ENCODE data around the gene TCP10L.
"Not testable (repeated sequence)": the region's sequence is repeated elsewhere in the genome, so short reads cannot be mapped to it uniquely, and the experiment has no call there.

TCP10L gene

GRCh38 chr21:32585970-32586369 is 647 bp upstream of the TCP10L start:
- no peak for DNase-seq

- DNase-seq = no peak
Observed at GRCh38 chr21:32584472-32584871, 851 bp downstream of the TCP10L start.

DNA sequence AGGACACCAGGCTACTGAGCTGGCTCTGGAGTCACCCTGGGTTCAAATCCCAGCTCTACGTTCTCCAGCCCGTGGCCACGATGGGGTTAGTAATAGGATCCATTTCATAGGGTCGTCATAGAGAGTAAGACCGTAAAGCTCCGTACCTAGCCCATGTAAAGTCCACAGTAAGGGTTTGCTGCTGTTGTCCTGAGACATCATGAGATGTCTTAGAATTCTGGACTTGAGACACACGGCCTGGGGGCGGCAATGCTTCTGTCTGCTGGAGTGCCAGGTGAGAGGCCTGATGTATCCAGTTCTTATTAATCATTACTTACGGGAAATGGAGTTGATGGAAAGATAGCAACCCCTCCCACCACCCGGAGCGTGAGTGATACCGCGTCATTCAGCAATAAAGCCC is 3.6 kb downstream of the TCP10L start:
- DNase-seq = no peak

DNA sequence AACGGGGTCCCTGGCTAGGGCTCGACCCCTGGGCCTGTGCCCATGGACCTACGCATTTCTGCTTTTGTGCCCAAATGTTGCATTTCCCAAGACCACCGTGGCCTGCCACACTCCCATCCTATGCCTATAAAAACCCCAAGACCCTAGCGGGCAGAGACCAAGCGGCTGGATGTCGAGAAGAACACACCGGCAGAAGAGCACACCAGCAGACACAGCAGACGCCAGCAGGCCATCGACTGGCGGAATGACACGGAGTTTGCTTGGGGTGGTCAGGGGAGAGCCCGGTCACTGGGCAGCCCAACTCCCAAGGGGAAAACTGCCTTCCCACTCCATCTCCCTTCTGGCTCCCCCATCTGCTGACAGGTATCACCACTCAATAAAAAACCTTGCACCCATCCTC is 4.4 kb downstream of the TCP10L start:
- no peak for DNase-seq

- DNase-seq = peak; percentile 1
Observed at GRCh38 chr21:32578107-32578691, 7.1 kb downstream of the TCP10L start.

- DNase-seq = no peak
Observed at GRCh38 chr21:32576011-32576410, 9.3 kb downstream of the TCP10L start.

GRCh38 chr21:32574946-32575925 is 10.1 kb downstream of the TCP10L start:
- DNase-seq = no peak

DNA sequence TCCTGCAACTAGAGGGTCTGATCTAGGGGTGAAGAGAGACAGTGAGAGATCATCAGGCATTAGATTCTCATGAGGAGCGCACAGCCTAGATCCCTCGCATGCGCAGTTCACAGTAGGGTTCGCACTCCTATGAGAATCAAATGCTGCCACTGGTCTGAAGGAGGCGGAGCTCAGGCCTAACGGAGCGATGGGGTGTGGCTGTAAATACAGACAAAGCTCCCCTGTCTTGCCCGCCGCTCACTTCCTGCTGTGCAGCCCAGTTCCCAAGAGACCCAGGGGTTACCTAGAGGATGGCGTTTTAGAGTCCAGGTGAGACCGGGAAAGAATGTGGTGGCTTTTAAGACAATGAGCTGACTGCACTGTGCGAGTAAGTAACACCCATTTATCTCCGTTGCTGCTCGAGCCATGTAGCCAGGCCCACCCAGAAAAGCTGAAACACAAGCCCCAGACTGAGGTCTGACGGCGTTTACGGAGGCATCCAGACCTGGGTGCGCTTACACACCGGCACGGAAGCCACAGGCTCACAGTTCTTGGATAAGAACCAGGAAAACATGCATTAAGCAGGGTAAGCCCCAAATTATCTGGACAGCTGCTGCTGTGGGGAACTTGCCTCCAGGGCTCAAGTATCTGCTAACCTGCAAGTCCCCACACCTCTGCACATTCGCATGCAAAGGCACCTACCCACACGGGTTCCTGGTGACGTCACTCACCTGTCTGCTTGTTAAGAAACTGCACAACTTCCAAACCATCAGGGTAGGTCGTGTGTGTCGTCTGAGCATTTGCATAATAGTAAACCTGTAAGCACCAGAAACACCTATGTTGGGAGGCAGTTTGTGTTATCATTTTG is 12.5 kb downstream of the TCP10L start:
- DNase-seq = peak; percentile 66

DNA sequence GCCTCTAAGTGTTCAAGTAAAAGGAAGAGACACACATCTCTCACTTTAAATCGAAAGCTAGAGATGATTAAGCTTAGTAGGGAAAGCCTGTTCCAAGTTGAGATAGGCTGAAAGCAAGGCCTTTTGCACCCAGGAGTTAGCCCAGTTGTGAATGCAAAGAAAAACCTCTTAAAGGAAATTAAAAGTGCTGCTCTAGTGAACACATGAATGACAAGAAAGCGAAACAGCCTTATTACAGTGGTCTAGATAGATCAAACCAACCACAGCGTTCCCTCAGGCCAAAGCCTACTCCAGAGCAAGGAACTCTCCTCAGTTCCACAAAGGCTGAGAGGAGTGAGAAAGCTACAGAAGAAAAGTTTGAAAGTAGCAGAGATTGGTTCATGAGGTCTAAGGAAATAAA is 14.9 kb downstream of the TCP10L start:
- no peak for DNase-seq

- peak; percentile 80 for DNase-seq
Observed at GRCh38 chr21:32569261-32570230, 15.8 kb downstream of the TCP10L start.

DNA sequence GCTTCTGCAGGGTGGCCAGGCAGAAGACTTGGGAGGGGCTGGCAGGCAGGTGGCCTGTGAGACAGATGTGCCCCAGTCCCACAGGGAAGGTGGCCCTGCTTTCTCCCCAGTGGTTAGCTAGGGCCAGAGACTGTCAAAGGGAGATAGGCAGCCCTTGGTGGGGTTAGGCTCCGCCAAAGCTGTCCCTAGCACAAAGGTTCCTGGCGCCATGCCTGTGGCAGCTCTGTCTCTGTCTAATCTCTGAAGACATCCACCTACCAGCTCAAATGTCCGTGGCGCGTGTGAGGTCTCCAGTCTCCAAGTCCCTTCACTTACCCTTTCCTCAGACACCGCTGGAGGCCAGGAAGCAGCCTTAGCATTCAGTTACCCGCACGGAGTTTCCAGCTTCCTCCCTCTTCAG is 17.7 kb downstream of the TCP10L start:
- no peak for DNase-seq

GRCh38 chr21:32566741-32567389 is 18.5 kb downstream of the TCP10L start:
- no peak for DNase-seq

DNA sequence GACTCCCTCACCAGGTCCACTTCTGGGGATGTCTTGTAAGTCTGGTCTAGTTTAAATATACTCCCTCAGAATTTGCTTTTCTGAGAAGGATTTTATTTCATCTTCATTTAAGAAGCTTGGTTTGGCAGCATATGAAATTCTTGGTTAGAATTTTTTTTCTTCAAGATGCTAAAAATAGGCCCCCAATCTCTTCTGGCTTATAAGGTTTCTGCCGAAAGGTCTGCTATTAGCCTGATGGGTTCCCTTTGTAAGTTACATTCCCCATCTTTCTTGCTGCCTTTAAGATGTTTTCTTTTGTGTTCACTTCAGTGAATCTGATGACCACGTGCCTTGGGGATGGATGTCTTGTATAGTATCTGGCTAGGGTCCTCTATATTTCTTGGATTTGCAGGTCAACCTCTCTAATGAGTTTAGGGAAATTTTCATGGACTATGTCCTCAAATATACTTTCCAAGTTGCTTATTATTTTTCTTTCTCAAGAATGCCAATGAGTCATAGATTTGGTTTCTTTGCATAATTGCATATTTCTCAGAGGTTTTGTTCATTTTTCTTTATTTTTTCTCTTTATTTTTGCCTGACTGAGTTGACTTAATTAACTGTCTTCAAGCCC is 19.4 kb downstream of the TCP10L start:
- no peak for DNase-seq

- DNase-seq = no peak
Observed at GRCh38 chr21:32562915-32563314, 22.4 kb downstream of the TCP10L start.

DNA sequence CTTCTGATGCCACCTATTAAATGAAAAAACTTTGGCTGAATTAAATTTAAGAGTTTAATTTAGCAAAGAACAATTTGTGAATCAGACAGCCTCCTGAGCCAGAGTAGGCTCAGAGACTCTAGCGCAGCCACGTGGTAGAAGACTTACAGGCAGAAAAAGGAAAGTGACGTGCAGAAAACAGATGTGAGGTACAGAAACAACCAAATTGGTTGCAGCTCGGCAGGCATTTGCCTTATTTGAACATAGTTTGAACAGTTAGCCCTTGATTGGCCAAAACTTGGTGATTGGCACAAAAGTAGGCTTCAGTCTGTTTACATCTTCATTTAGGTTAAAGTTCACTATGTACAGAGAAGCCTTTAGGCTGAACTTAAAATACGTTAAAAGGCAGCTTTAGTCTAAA is 22.9 kb downstream of the TCP10L start:
- no peak for DNase-seq

GRCh38 chr21:32561476-32561875 is 23.8 kb downstream of the TCP10L start:
- not testable (repeated sequence) for DNase-seq

DNA sequence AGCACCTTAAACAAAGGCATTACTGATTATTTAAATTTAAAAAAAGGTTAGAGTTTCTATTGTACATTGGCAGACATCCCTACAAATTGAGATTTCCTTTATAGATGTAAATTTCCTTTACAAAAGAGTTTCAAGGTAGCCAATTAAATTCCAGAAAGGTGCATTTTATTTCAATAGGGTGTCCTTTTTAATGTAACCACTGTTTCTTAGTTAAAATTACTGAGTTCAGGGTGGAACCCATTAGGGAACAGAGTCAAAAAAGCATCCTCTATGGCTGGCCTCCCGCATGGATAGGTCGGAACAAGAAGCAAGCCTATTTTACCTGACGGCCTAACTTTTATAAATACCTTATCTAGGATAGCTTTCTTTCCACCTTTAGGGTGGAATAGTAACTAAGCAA is 24.4 kb downstream of the TCP10L start:
- DNase-seq = no peak

GRCh38 chr21:32559006-32559610 is 26.2 kb downstream of the TCP10L start:
- no peak for DNase-seq

GRCh38 chr21:32558106-32558505 is 27.2 kb downstream of the TCP10L start:
- DNase-seq = no peak

- DNase-seq = no peak
Observed at GRCh38 chr21:32554832-32555638, 30.3 kb downstream of the TCP10L start.
